NCI-H1436 treated with DMSO at 0.1 percent for 48 hours (cell line): Measurements from ENCODE around the gene NPHP4.

Experiments
- DNase-seq: peaks from one replicate; lab custom pipeline; 2025; lab: John Stamatoyannopoulos, UW

NPHP4 gene

GRCh38 chr1:5949085-5949760 lies 43.0 kb downstream of the NPHP4 start:
- no peak for DNase-seq

GRCh38 chr1:5948681-5949005 lies 43.6 kb downstream of the NPHP4 start:
- no peak for DNase-seq

- DNase-seq, result no peak
Observed at GRCh38 chr1:5947978-5948680, 44.1 kb downstream of the NPHP4 start.

- no peak for DNase-seq
Observed at GRCh38 chr1:5947071-5947821, 45.0 kb downstream of the NPHP4 start.

GRCh38 chr1:5945445-5945844 lies 46.8 kb downstream of the NPHP4 start:
- no peak for DNase-seq

- no peak for DNase-seq
Observed at GRCh38 chr1:5944843-5945167, 47.4 kb downstream of the NPHP4 start.

GRCh38 chr1:5944154-5944842 lies 47.9 kb downstream of the NPHP4 start:
- no peak for DNase-seq

GRCh38 chr1:5943343-5944124 lies 48.7 kb downstream of the NPHP4 start:
- no peak for DNase-seq

- no peak for DNase-seq
Observed at GRCh38 chr1:5941671-5942070, 50.6 kb downstream of the NPHP4 start.

GRCh38 chr1:5940723-5941407 lies 51.4 kb downstream of the NPHP4 start:
- DNase-seq, result no peak

GRCh38 chr1:5939271-5940170 lies 52.7 kb downstream of the NPHP4 start:
- no peak for DNase-seq

GRCh38 chr1:5938101-5938646 lies 54.1 kb downstream of the NPHP4 start:
- DNase-seq, result no peak

- no peak for DNase-seq
Observed at GRCh38 chr1:5937373-5937857, 54.8 kb downstream of the NPHP4 start.

GRCh38 chr1:5936621-5937372 lies 55.4 kb downstream of the NPHP4 start:
- DNase-seq, result no peak

GRCh38 chr1:5936126-5936525 lies 56.1 kb downstream of the NPHP4 start:
- no peak for DNase-seq

- DNase-seq, result no peak
Observed at GRCh38 chr1:5935026-5935425, 57.2 kb downstream of the NPHP4 start.

- no peak for DNase-seq
Observed at GRCh38 chr1:5934058-5934884, 58.0 kb downstream of the NPHP4 start.

GRCh38 chr1:5933676-5934057 lies 58.6 kb downstream of the NPHP4 start:
- no peak for DNase-seq
